K562 (cell line): ENCODE measurements around the gene PUM2. TPM values are rescaled to one million over a fixed set of nuclear protein-coding genes. Genes with fewer than 3 reads are reported as not detected.

ENCODE experiments used
- ATAC-seq: fragments of 200-7000 bp; cut with Tn5 transposase; 3 replicates; pipeline ENCODE4 v1.9.1; 2020; ENCODE audit warnings: moderate library complexity
- BruUV-seq: library from RNA; stranded (reverse); fragments of 400-500 nt; replicated peaks from 2 replicates; lab custom pipeline; 2021; lab: Mats Ljungman, UMichigan
- CTCF ChIA-PET: fragments of 300-600 bp; formaldehyde crosslinking; extraction: SDS; loops from one replicate; lab custom pipeline; 2021; ENCODE audit warnings: low intra/inter-chr PET ratio; lab: Yijun Ruan, JAX
- POLR2A ChIA-PET: fragments of 300-600, 350-650 bp; sonication (Branson Sonifier 250); formaldehyde crosslinking; extraction: SDS; loops from one replicate; lab custom pipeline; 2021; ENCODE audit warnings: antibody characterized with exemption, inconsistent platforms; lab: Yijun Ruan, JAX
- DNase-seq, 4 experiments: peaks; one replicate each; pipeline versions ENCODE4 v3.0.0 to v3.0.0-alpha.2; 2011 to 2018; ENCODE audit warnings: low spot score in 3 of 4, mixed read lengths in 3 of 4; ENCODE audit errors: extremely low read depth in 1 of 4
- FAIRE-seq: peaks from 2 replicates; lab custom pipeline; 2011; peaks lifted over from hg19 to GRCh38; lab: Jason Lieb, UNC
- H2AFZ ChIP-seq: 2 replicates; pipeline ENCODE4 v1.6.0; 2011; ENCODE audit warnings: low read depth, low read length, control low read depth, inconsistent platforms
- H3K27ac ChIP-seq: fragments of 200-600 bp; 3 replicates; pipeline ENCODE4 v1.8.0; 2011; ENCODE audit warnings: low read depth, mild to moderate bottlenecking, control low read depth, inconsistent platforms, low read length, moderate library complexity, mixed read lengths; ENCODE audit errors: extremely low read depth
- H3K27me3 ChIP-seq, 2 experiments: fragments of 300-600 bp in 1 of 2; 2 replicates in 1 of 2; 3 replicates in 1 of 2; pipeline versions ENCODE4 v1.6.0 to v1.8.0; 2011; ENCODE audit warnings: inconsistent platforms in 2 of 2, low read length in 2 of 2, mild to moderate bottlenecking in 1 of 2, mixed read lengths in 1 of 2, moderate library complexity in 1 of 2; ENCODE audit not compliant: control insufficient read depth in 2 of 2, insufficient read depth in 2 of 2
- H3K36me3 ChIP-seq: fragments of 300-600 bp; 3 replicates; pipeline ENCODE4 v1.8.0; 2011; ENCODE audit warnings: mild to moderate bottlenecking, low read length, inconsistent platforms; ENCODE audit not compliant: control insufficient read depth, insufficient read depth
- H3K4me1 ChIP-seq, 2 experiments: fragments of 200-600 bp in 1 of 2; replicated peaks in 1 of 2; 2 replicates in 1 of 2; 3 replicates in 1 of 2; pipeline versions ENCODE4 v1.5.1 to v1.8.0; 2011; ENCODE audit warnings: inconsistent platforms in 2 of 2, low read length in 2 of 2, mild to moderate bottlenecking in 1 of 2, mixed read lengths in 1 of 2, moderate library complexity in 1 of 2; ENCODE audit not compliant: control insufficient read depth in 2 of 2, insufficient read depth in 2 of 2
- H3K4me2 ChIP-seq: 2 replicates; pipeline ENCODE4 v1.6.1; 2011; ENCODE audit warnings: low read length, control low read depth, inconsistent platforms, mixed read lengths; ENCODE audit not compliant: insufficient read depth
- H3K4me3 ChIP-seq: fragments of 200-600 bp; sonication (generic), shearing (Covaris generic); 2 replicates; pipeline ENCODE4 v1.5.1; 2016; ENCODE audit warnings: control low read depth, inconsistent platforms
- H3K79me2 ChIP-seq: fragments of 200-600 bp; 3 replicates; pipeline ENCODE4 v1.8.0; 2011; ENCODE audit warnings: low read length, inconsistent platforms; ENCODE audit not compliant: control insufficient read depth, insufficient read depth
- H3K9ac ChIP-seq, 2 experiments: 2 replicates each; pipeline versions ENCODE4 v1.6.0 to v1.6.1; 2011; ENCODE audit warnings: low read depth in 2 of 2, low read length in 2 of 2, control low read depth in 1 of 2, inconsistent platforms in 1 of 2, mild to moderate bottlenecking in 1 of 2, mixed read lengths in 1 of 2; ENCODE audit not compliant: insufficient read depth in 1 of 2
- H3K9me1 ChIP-seq: one replicate; pipeline ENCODE4 v1.6.0; 2011; ENCODE audit warnings: inconsistent platforms, mild to moderate bottlenecking, low read length, moderate library complexity; ENCODE audit not compliant: control insufficient read depth, insufficient read depth
- H3K9me3 ChIP-seq: replicated peaks from 2 replicates; pipeline ENCODE4 v1.5.1; 2011; ENCODE audit warnings: low read depth, low read length, inconsistent platforms; ENCODE audit not compliant: control insufficient read depth, insufficient read depth
- H4K20me1 ChIP-seq: replicated peaks from 2 replicates; pipeline ENCODE4 v1.6.1; 2011; ENCODE audit warnings: low read length, inconsistent platforms, mixed read lengths; ENCODE audit not compliant: control insufficient read depth, insufficient read depth
- CSDE1 ChIP-seq, 2 experiments: fragments of 450-650 bp; IDR thresholded peaks; 2 replicates each; pipeline ENCODE4 v1.6.1; 2016; ENCODE audit warnings: mild to moderate bottlenecking in 1 of 2
- IFI16 ChIP-seq: fragments of 250-450 bp; sonication (Bioruptor Pico); IDR thresholded peaks from 2 replicates; pipeline ENCODE4 v2.1.2; 2022; ENCODE audit warnings: mild to moderate bottlenecking, inconsistent platforms
- MCM5 ChIP-seq: fragments of 450-650 bp; IDR thresholded peaks from 2 replicates; pipeline ENCODE4 v1.6.1; 2016; ENCODE audit warnings: low read depth
- NEUROD1 ChIP-seq: fragments of 150-350 bp; IDR thresholded peaks from 2 replicates; pipeline ENCODE4 v1.6.1; 2014; ENCODE audit warnings: borderline replicate concordance, low read length, low read depth; ENCODE audit not compliant: partially characterized antibody
- PURB ChIP-seq: sonication (generic); formaldehyde crosslinking; IDR thresholded peaks from 2 replicates; pipeline ENCODE4 v1.9.0; 2021; ENCODE audit warnings: low read depth, mild to moderate bottlenecking, missing genetic modification reagents
- SRSF1 ChIP-seq: fragments of 200-400 bp; formaldehyde crosslinking; IDR thresholded peaks from 2 replicates; pipeline ENCODE4 v1.6.1; 2017; ENCODE audit warnings: mild to moderate bottlenecking, low read depth, low read length, moderate library complexity
- TARDBP ChIP-seq: fragments of 450-650 bp; IDR thresholded peaks from 2 replicates; pipeline ENCODE4 v1.6.1; 2016
- ZKSCAN3 ChIP-seq: fragments of 250-450 bp; sonication (Bioruptor Pico); IDR thresholded peaks from 2 replicates; pipeline ENCODE4 v1.4.0; 2020
- ZNF583 ChIP-seq: fragments of 250-450 bp; sonication (Bioruptor Pico); IDR thresholded peaks from 2 replicates; pipeline ENCODE4 v1.4.0; 2020
- WGBS: fragments of 100-300 bp; shearing (Covaris generic); methylation state at CpG from one replicate; pipeline ENCODE4 v1.1.6; 2016; ENCODE audit warnings: low coverage, mixed read lengths; ENCODE audit not compliant: insufficient coverage; ENCODE audit errors: missing lambda C conversion rate; 5-methylcytosine and 5-hydroxymethylcytosine counted together
- in situ Hi-C: fragments of 300-500 bp; cut with MboI; formaldehyde crosslinking; loops from 4 replicates; pipeline ENCODE4 v1.15.0; 2018; ENCODE audit warnings: inconsistent platforms, mixed read lengths
- intact Hi-C: fragments of 100-400 bp; cut with micrococcal nuclease; formaldehyde crosslinking; loops from 2 replicates; pipeline ENCODE4 v1.14.2; 2022
- polyA plus RNA-seq, 8 experiments: library from polyadenylated mRNA; depleted of rRNA in 4 of 8; stranded (reverse) in 5 of 8; unstranded in 3 of 8; fragments of >200 nt; fragmentation: Nextera tagmentation in 2 of 8; fragmentation: Illumina TruSeq in 1 of 8; extraction: Ambion mirVana in 2 of 8; extraction: Trizol in 1 of 8; gene quantifications; 2 replicates each; pipeline versions ENCODE4 v1.2.1 to v1.2.3, GENCODE V29; 2011 to 2014; ENCODE audit warnings: inconsistent platforms in 1 of 8, missing spikeins in 1 of 8
- total RNA-seq, 7 experiments: library from RNA; depleted of rRNA in 6 of 7; stranded (reverse); fragments of >200 nt in 6 of 7; fragmentation: Illumina TruSeq in 2 of 7; extraction: Trizol in 2 of 7; gene quantifications; 2 replicates each; pipeline versions ENCODE4 v1.2.1 to v1.2.3, GENCODE V29; 2011 to 2021; ENCODE audit warnings: low replicate concordance in 1 of 7
- TF ChIP-seq, protein P1 (sequence below): sonication (generic); formaldehyde crosslinking; IDR thresholded peaks from 2 replicates; pipeline ENCODE4 v1.8.0; 2023; ENCODE audit warnings: mild to moderate bottlenecking, missing genetic modification reagents
- TF ChIP-seq, protein P2 (sequence below): fragments of 200-800 bp; sonication (Bioruptor generic); IDR thresholded peaks from 2 replicates; pipeline ENCODE4 v1.6.1; 2016; ENCODE audit warnings: missing genetic modification characterization, missing compliant biosample characterization

The PUM2 gene
- total and polyA plus RNA-seq, 9 of the 15 experiments (the other 6 are each of a cell fraction or from before 2014, with no cell fraction given), result 13.4 to 61.9 (median 28.3) TPM

DNA sequence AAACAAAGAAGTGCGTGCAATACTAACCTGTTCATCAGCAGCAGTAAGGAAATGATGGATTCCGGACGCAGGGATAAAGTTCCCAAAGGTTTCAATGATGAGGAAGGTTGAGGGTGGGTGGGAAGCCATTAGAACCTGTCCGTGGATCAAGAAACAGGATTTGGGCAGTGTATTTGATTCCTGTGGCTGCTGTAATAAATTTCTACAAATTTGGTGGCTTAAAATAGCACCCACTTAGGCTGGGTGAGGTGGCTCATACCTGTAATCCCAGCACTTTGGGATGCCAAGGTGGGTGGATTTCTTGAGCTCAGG is 120.6 kb downstream of the PUM2 start:
- Histone ChIP-seq H3K9me1 (no peaks in the 10 kb centered on the region), H3K4me1 (peaks cover 0 to 9% of the 10 kb centered on the region in 2 experiments; a peak in 2 of 5 replicates), H3K36me3 (no peaks in the 10 kb centered on the region), H4K20me1 (no peaks in the 10 kb centered on the region), H3K9ac (no peak overlapping the region), H2AFZ (no peak overlapping the region), H3K27me3 (peaks cover 2 to 35% of the 10 kb centered on the region in 2 experiments; a peak in 3 of 5 replicates), H3K4me2 (no peak overlapping the region), H3K9me3 (no peaks in the 10 kb centered on the region), H3K79me2 (no peaks in the 10 kb centered on the region), H3K27ac (no peak overlapping the region), H3K4me3 (no peak overlapping the region)
- TF ChIP-seq TARDBP (no peak), ZNF583 (CRISPR knock-in tag) (no peak), NEUROD1 (no peak), ZKSCAN3 (CRISPR knock-in tag) (no peak), PURB (CRISPR knock-in tag) (no peak), CSDE1 (IDR thresholded peaks at IDR 0.05) (no peak), MCM5 (no peak), IFI16 (no peak), SRSF1 (no peak)
- TF ChIP-seq, protein P1, sequence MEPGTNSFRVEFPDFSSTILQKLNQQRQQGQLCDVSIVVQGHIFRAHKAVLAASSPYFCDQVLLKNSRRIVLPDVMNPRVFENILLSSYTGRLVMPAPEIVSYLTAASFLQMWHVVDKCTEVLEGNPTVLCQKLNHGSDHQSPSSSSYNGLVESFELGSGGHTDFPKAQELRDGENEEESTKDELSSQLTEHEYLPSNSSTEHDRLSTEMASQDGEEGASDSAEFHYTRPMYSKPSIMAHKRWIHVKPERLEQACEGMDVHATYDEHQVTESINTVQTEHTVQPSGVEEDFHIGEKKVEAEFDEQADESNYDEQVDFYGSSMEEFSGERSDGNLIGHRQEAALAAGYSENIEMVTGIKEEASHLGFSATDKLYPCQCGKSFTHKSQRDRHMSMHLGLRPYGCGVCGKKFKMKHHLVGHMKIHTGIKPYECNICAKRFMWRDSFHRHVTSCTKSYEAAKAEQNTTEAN (CRISPR knock-in tag), result no peak
- TF ChIP-seq, protein P2, sequence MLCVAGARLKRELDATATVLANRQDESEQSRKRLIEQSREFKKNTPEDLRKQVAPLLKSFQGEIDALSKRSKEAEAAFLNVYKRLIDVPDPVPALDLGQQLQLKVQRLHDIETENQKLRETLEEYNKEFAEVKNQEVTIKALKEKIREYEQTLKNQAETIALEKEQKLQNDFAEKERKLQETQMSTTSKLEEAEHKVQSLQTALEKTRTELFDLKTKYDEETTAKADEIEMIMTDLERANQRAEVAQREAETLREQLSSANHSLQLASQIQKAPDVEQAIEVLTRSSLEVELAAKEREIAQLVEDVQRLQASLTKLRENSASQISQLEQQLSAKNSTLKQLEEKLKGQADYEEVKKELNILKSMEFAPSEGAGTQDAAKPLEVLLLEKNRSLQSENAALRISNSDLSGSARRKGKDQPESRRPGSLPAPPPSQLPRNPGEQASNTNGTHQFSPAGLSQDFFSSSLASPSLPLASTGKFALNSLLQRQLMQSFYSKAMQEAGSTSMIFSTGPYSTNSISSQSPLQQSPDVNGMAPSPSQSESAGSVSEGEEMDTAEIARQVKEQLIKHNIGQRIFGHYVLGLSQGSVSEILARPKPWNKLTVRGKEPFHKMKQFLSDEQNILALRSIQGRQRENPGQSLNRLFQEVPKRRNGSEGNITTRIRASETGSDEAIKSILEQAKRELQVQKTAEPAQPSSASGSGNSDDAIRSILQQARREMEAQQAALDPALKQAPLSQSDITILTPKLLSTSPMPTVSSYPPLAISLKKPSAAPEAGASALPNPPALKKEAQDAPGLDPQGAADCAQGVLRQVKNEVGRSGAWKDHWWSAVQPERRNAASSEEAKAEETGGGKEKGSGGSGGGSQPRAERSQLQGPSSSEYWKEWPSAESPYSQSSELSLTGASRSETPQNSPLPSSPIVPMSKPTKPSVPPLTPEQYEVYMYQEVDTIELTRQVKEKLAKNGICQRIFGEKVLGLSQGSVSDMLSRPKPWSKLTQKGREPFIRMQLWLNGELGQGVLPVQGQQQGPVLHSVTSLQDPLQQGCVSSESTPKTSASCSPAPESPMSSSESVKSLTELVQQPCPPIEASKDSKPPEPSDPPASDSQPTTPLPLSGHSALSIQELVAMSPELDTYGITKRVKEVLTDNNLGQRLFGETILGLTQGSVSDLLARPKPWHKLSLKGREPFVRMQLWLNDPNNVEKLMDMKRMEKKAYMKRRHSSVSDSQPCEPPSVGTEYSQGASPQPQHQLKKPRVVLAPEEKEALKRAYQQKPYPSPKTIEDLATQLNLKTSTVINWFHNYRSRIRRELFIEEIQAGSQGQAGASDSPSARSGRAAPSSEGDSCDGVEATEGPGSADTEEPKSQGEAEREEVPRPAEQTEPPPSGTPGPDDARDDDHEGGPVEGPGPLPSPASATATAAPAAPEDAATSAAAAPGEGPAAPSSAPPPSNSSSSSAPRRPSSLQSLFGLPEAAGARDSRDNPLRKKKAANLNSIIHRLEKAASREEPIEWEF (CRISPR knock-in tag), result no peak
- 14% methylated on average over 4 of the region's 4 CpGs for WGBS
- intact Hi-C loops (no loop called here), in situ Hi-C loops (no loop called here)
- no peak for FAIRE-seq
- ChIA-PET POLR2A (no interaction called here), CTCF (no interaction called here)
- no peak for ATAC-seq
- BruUV-seq, result no TSS peak
- DNase-seq, result no peak
